Measurements from ENCODE around the gene ADCY5.

The ADCY5 gene

GRCh38 chr3:123404391-123404790 lies 44.5 kb downstream of the ADCY5 start:
- DNase-seq: no peak

- DNase-seq: no peak
Measured at GRCh38 chr3:123401836-123402530, 46.9 kb downstream of the ADCY5 start.

- DNase-seq: no peak
Measured at GRCh38 chr3:123400169-123400568, 48.7 kb downstream of the ADCY5 start.

GRCh38 chr3:123399653-123400052 lies 49.2 kb downstream of the ADCY5 start:
- no peak for DNase-seq

- DNase-seq: no peak
Measured at GRCh38 chr3:123397921-123398785, 50.7 kb downstream of the ADCY5 start.

GRCh38 chr3:123397050-123397590 lies 51.8 kb downstream of the ADCY5 start:
- no peak for DNase-seq

- DNase-seq: no peak
Measured at GRCh38 chr3:123396171-123397049, 52.5 kb downstream of the ADCY5 start.

GRCh38 chr3:123395235-123395634 lies 53.7 kb downstream of the ADCY5 start:
- DNase-seq: no peak

- no peak for DNase-seq
Measured at GRCh38 chr3:123394391-123395020, 54.4 kb downstream of the ADCY5 start.

GRCh38 chr3:123392871-123393620 lies 55.8 kb downstream of the ADCY5 start:
- no peak for DNase-seq

GRCh38 chr3:123392368-123392767 lies 56.5 kb downstream of the ADCY5 start:
- DNase-seq: no peak

- DNase-seq: no peak
Measured at GRCh38 chr3:123390865-123391600, 57.9 kb downstream of the ADCY5 start.

GRCh38 chr3:123389628-123389918 lies 59.3 kb downstream of the ADCY5 start:
- no peak for DNase-seq

GRCh38 chr3:123388811-123389627 lies 59.9 kb downstream of the ADCY5 start:
- DNase-seq: no peak

- DNase-seq: no peak
Measured at GRCh38 chr3:123388042-123388441, 60.8 kb downstream of the ADCY5 start.

- no peak for DNase-seq
Measured at GRCh38 chr3:123387532-123387931, 61.4 kb downstream of the ADCY5 start.

- no peak for DNase-seq
Measured at GRCh38 chr3:123386477-123387040, 62.3 kb downstream of the ADCY5 start.

- no peak for DNase-seq
Measured at GRCh38 chr3:123385981-123386380, 62.9 kb downstream of the ADCY5 start.

GRCh38 chr3:123385499-123385898 lies 63.4 kb downstream of the ADCY5 start:
- no peak for DNase-seq

GRCh38 chr3:123385001-123385401 lies 63.9 kb downstream of the ADCY5 start:
- no peak for DNase-seq

Measured in amniotic stem cell (primary cell).